ENCODE data around the gene DDI1.

- TF ChIP-seq TAF1 (IDR thresholded peaks at IDR 0.05; ENCODE audit: borderline replicate concordance, insufficient read depth, low read length) (no peak), POLR2AphosphoS5 (IDR thresholded peaks at IDR 0.05; ENCODE audit: low read depth, low read length) (no peak), REST (IDR thresholded peaks at IDR 0.05; ENCODE audit: insufficient read depth in 1 of 2, low read depth in 2 of 2, low read length in 2 of 2) (no peak), SIN3A (IDR thresholded peaks at IDR 0.05; ENCODE audit: borderline replicate concordance, insufficient read depth, low read length) (no peak), FOXP2 (optimal IDR thresholded peaks at IDR 0.05; ENCODE audit: borderline replicate concordance, extremely low read depth, extremely low read length, insufficient read depth) (no peak)
These were observed 42.6 kb downstream of the DDI1 start for GRCh38 chr11:104078995-104079394.
